PC-9 (cell line): ENCODE measurements around the gene FOXJ3.

ENCODE experiments used
- EZH2 ChIP-seq: fragments of 200-600 bp; sonication (generic); IDR thresholded peaks from 2 replicates; pipeline ENCODE4 v1.8.0; 2017; ENCODE audit warnings: antibody characterized with exemption, low read depth
- TF ChIP-seq, protein P1 (sequence below): fragments of 200-600 bp; sonication (generic); conservative IDR thresholded peaks from 2 replicates; pipeline ENCODE4 v1.6.1; 2017; ENCODE audit warnings: mixed run types, antibody characterized with exemption, mild to moderate bottlenecking, moderate library complexity

DNA sequence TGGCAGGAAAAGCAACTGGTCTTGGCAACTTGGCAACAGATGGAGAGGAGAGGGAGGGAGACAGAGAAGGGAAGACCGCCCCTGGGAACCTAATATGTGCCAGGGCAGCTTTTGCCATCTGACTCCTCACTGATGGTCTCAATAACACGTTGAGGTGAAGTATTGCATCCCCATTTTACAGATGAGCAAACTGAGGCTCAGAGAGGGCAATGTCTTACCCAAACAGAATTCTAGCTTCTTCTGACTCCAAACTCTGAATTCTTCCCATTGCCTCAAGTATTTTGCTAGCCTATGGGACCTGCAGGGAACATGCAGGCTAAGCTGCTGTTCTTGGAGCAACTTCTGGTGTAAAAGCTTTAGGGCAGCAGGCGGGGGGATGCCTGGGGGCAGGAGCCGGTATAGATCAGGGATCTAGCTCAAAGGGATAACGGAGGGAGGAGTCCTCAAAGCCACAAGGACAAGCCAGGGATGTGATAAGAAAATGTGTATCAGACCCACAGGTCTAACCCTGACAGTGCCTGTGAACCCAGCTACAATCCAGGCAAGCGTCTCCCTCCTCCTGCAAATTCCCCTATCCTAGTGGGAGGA is 163.3 kb downstream of the FOXJ3 start:
- TF ChIP-seq, protein P1, sequence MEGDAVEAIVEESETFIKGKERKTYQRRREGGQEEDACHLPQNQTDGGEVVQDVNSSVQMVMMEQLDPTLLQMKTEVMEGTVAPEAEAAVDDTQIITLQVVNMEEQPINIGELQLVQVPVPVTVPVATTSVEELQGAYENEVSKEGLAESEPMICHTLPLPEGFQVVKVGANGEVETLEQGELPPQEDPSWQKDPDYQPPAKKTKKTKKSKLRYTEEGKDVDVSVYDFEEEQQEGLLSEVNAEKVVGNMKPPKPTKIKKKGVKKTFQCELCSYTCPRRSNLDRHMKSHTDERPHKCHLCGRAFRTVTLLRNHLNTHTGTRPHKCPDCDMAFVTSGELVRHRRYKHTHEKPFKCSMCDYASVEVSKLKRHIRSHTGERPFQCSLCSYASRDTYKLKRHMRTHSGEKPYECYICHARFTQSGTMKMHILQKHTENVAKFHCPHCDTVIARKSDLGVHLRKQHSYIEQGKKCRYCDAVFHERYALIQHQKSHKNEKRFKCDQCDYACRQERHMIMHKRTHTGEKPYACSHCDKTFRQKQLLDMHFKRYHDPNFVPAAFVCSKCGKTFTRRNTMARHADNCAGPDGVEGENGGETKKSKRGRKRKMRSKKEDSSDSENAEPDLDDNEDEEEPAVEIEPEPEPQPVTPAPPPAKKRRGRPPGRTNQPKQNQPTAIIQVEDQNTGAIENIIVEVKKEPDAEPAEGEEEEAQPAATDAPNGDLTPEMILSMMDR, result no peak
- no peak for TF ChIP-seq EZH2
